Colonic mucosa (tissue), 4 donors: Measurements from ENCODE around the gene DPM3. TPM values are rescaled to one million over a fixed set of nuclear protein-coding genes. Genes with fewer than 3 reads are reported as not detected.

Experiments used
- DNase-seq: peaks from one replicate; pipeline ENCODE4 v3.0.0-alpha.2; 2020
- H3K27ac ChIP-seq: fragments of 200-600 bp; one replicate; pipeline ENCODE4 v1.8.0; 2021
- H3K27me3 ChIP-seq: fragments of 200-600 bp; one replicate; pipeline ENCODE4 v1.8.0; 2021
- H3K36me3 ChIP-seq: fragments of 200-600 bp; one replicate; pipeline ENCODE4 v1.8.0; 2021
- H3K4me1 ChIP-seq: fragments of 200-600 bp; one replicate; pipeline ENCODE4 v1.8.0; 2021; ENCODE audit warnings: mild to moderate bottlenecking
- H3K4me3 ChIP-seq: fragments of 200-600 bp; one replicate; pipeline ENCODE4 v1.8.0; 2021
- H3K9ac ChIP-seq, 2 donors: one replicate each; pipeline ENCODE4 v1.7.0; 2013; ENCODE audit warnings: control low read depth in 2 of 2, low read depth in 2 of 2, low read length in 2 of 2
- H3K9me3 ChIP-seq: fragments of 200-600 bp; one replicate; pipeline ENCODE4 v1.8.0; 2021
- CTCF ChIP-seq: fragments of 200-600 bp; IDR thresholded peaks from one replicate; pipeline ENCODE4 v1.8.0; 2022; ENCODE audit warnings: antibody characterized with exemption, mild to moderate bottlenecking
- intact Hi-C: fragments of 100-400 bp; cut with DNase I; formaldehyde crosslinking; loops from one replicate; pipeline ENCODE4 v1.14.1; 2022
- total RNA-seq, 2 donors: library from RNA; stranded (reverse); fragmentation: NEBNext Ultra II Directional in 1 of 2; extraction: Animal tissue kit (Norgen Biotek cat#: 25700) in 1 of 2; gene quantifications; one replicate each; pipeline ENCODE4 v1.2.1, GENCODE V29; 2021
- donor health status: healthy.
- donor health status: DM: no; HTN: no; CAD: no.
- donor health status: DM: no; HTN: no; CAD: no.

Gene DPM3
- total RNA-seq, 2 donors from 2014 or later: 149 to 182 TPM

GRCh38 chr1:155127105-155127966 lies 13.0 kb downstream of the DPM3 start, which contains the start of gene EFNA1:
TSS of gene EFNA1 (plus strand) at chr1:155127876. CDS start at chr1:155127978, 102 bp downstream.
- peak within 1 kb of the TSS; percentile 78 for H3K4me3 ChIP-seq
- peak within 1 kb of the TSS; percentile 92 for H3K27ac ChIP-seq
- H3K27me3 ChIP-seq: peaks cover 4% of the 10 kb centered on the region
- peaks cover 14% of the 10 kb centered on the region for H3K4me1 ChIP-seq
- intact Hi-C loops: no loop called here
- peak within 1 kb of the TSS; percentile 90 to 100 for H3K9ac ChIP-seq
- no peaks in the 10 kb centered on the region for H3K36me3 ChIP-seq
- no peak for TF ChIP-seq CTCF
- H3K9me3 ChIP-seq: no peaks in the 10 kb centered on the region
- peak; percentile 91 for DNase-seq

- peaks cover 14% of the 10 kb centered on the region for H3K4me1 ChIP-seq
- peaks cover 4% of the 10 kb centered on the region for H3K27me3 ChIP-seq
- no peak for TF ChIP-seq CTCF
- H3K4me3 ChIP-seq: peak overlapping the region; percentile 78
- H3K27ac ChIP-seq: peak overlapping the region; percentile 92
- no peaks in the 10 kb centered on the region for H3K9me3 ChIP-seq
- peak overlapping the region; percentile 82 to 100 for H3K9ac ChIP-seq
- intact Hi-C loops: no loop called here
- H3K36me3 ChIP-seq: no peaks in the 10 kb centered on the region
- DNase-seq: peak; percentile 63
Measured at GRCh38 chr1:155126556-155127104, 13.7 kb downstream of the DPM3 start.

GRCh38 chr1:155125946-155126555 lies 14.3 kb downstream of the DPM3 start:
- Histone ChIP-seq H3K27me3 (peaks cover 4% of the 10 kb centered on the region), H3K9ac (peak overlapping the region; percentile 82 to 100), H3K4me1 (peaks cover 14% of the 10 kb centered on the region), H3K4me3 (peak overlapping the region; percentile 78), H3K27ac (peak overlapping the region; percentile 92), H3K36me3 (no peaks in the 10 kb centered on the region), H3K9me3 (no peaks in the 10 kb centered on the region)
- intact Hi-C loops: no loop called here
- no peak for TF ChIP-seq CTCF
- peak; percentile 95 for DNase-seq

GRCh38 chr1:155125511-155125945 lies 14.8 kb downstream of the DPM3 start:
- H3K9ac ChIP-seq: peak overlapping the region in 1 of 2 donors; percentile 100
- H3K4me3 ChIP-seq: no peak overlapping the region
- H3K9me3 ChIP-seq: no peaks in the 10 kb centered on the region
- no peak for TF ChIP-seq CTCF
- H3K27me3 ChIP-seq: peaks cover 4% of the 10 kb centered on the region
- H3K36me3 ChIP-seq: no peaks in the 10 kb centered on the region
- no peak for DNase-seq
- intact Hi-C loops: no loop called here
- peak overlapping the region; percentile 92 for H3K27ac ChIP-seq
- H3K4me1 ChIP-seq: peaks cover 14% of the 10 kb centered on the region
